SK-N-MC (cell line): ENCODE measurements around the gene TRAM2.

Experiments used
- DNase-seq: peaks from one replicate; pipeline ENCODE4 v3.0.0-alpha.2; 2011; ENCODE audit warnings: low read depth, low spot score
- H3K27ac ChIP-seq: fragments of 200-600 bp; sonication (generic); 2 replicates; pipeline ENCODE4 v1.5.1; 2016; ENCODE audit warnings: mixed run types
- H3K36me3 ChIP-seq: fragments of 200-600 bp; sonication (generic); 2 replicates; pipeline ENCODE4 v1.6.1; 2017; ENCODE audit warnings: antibody characterized with exemption, low read length, mixed read lengths; ENCODE audit not compliant: insufficient read depth
- H3K4me3 ChIP-seq: fragments of 200-600 bp; sonication (generic); 2 replicates; pipeline ENCODE4 v1.5.1; 2016
- H3K9ac ChIP-seq: fragments of 200-600 bp; sonication (generic); 2 replicates; pipeline ENCODE4 v1.8.0; 2017; ENCODE audit warnings: mixed run types, mixed read lengths; ENCODE audit not compliant: insufficient read length
- H3K9me3 ChIP-seq: fragments of 200-600 bp; sonication (generic); 2 replicates; pipeline ENCODE4 v1.6.1; 2017; ENCODE audit warnings: low read depth, mild to moderate bottlenecking, antibody characterized with exemption, low read length, moderate library complexity, mixed read lengths
- EZH2 ChIP-seq: fragments of 200-600 bp; sonication (generic); IDR thresholded peaks from one replicate; pipeline ENCODE4 v1.6.1; 2017; ENCODE audit warnings: antibody characterized with exemption
- FOXP2 ChIP-seq: optimal IDR thresholded peaks from 2 replicates; pipeline ENCODE3; 2011; ENCODE audit warnings: mild to moderate bottlenecking, moderate library complexity; ENCODE audit not compliant: insufficient read depth; ENCODE audit errors: extremely low read length, control extremely low read depth
- POLR2AphosphoS5 ChIP-seq: IDR thresholded peaks from 2 replicates; pipeline ENCODE4 v1.6.1; 2012; ENCODE audit warnings: mild to moderate bottlenecking, low read depth, low read length, borderline replicate concordance

Gene TRAM2

DNA sequence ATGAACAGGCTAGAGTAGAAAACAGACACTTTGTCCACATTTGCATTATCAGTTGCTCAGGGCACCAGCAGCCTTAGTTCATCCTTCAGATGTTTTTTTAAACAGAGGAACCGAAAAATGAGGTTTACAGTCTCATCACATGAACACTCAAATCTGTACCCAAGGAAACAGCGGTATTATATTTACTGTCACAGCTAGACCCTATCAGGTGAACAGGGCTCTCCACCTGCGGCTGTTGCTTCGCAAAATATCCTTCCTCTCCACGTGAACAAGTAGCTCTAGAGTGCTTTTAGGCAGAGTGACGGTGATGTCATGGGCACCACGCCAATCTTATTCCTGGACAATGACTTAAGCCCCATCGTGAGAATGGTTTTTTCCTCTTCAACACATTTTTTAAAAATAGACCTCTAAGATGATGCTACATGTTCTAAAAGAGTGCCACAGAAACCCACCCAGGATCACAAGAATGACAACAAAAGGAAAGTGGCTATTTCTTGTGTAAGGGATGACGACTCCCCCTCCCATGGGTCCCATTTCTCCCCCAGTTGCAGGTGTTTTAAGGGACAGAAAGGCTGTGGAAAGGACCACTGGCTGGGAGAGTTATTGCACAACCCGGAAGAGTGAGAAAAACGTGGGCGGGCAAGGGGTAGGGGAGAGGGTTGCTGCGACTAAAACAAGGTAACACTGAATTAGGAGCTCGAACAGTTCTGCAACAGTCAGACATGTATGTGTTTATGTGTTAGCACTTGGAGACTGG lies 79.0 kb downstream of the TRAM2 start:
- no peaks in the 10 kb centered on the region for H3K9me3 ChIP-seq
- H3K27ac ChIP-seq: no peak overlapping the region
- H3K36me3 ChIP-seq: no peaks in the 10 kb centered on the region
- no peak overlapping the region for H3K9ac ChIP-seq
- H3K4me3 ChIP-seq: no peak overlapping the region
- no peak for TF ChIP-seq EZH2
- no peak for TF ChIP-seq FOXP2
- no peak for TF ChIP-seq POLR2AphosphoS5
- no peak for DNase-seq

DNA sequence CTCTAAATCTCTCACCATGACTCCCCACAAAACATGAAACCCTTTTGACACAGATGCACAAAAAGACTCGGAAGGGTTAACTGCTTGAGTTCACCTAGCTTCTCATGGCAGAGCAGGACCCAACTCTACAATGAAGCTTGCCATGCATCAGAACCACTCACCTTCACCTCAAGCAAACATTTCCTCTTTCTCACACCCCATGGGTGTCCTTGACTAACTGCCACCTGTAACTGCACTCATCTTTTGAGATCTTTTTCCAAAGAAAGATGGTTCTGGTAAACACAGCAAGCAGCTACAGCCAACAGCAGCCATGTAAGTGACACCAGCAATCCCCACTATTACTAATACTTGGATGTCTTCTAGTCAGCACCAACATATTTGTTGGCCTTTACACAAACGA lies 80.2 kb downstream of the TRAM2 start:
- H3K9ac ChIP-seq: no peak overlapping the region
- no peak overlapping the region for H3K27ac ChIP-seq
- no peak for TF ChIP-seq POLR2AphosphoS5
- no peak for TF ChIP-seq FOXP2
- no peak for TF ChIP-seq EZH2
- H3K9me3 ChIP-seq: no peaks in the 10 kb centered on the region
- H3K36me3 ChIP-seq: no peaks in the 10 kb centered on the region
- H3K4me3 ChIP-seq: no peak overlapping the region
- no peak for DNase-seq

DNA sequence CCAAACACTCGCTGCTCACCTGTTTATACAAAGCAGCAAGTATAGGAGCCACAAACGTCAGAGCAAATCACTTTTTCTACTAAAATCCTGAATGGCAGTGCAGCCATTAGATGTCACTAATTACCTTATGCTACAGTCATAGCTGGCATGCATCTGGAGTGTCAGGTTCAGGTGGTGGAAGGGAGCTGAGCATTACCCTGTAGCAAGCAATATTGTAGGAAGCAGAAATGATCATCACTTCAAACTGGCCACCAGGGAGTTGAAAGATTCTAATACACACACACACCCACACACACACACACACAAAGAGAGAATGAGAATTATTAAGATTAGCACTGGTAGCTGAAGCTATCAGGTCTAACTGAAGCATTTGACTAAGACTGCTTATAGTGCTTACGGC lies 80.9 kb downstream of the TRAM2 start:
- Histone ChIP-seq H3K9ac (no peak overlapping the region), H3K9me3 (no peaks in the 10 kb centered on the region), H3K36me3 (no peaks in the 10 kb centered on the region), H3K4me3 (no peak overlapping the region), H3K27ac (no peak overlapping the region)
- DNase-seq: no peak
- TF ChIP-seq EZH2 (no peak), POLR2AphosphoS5 (no peak), FOXP2 (no peak)

DNA sequence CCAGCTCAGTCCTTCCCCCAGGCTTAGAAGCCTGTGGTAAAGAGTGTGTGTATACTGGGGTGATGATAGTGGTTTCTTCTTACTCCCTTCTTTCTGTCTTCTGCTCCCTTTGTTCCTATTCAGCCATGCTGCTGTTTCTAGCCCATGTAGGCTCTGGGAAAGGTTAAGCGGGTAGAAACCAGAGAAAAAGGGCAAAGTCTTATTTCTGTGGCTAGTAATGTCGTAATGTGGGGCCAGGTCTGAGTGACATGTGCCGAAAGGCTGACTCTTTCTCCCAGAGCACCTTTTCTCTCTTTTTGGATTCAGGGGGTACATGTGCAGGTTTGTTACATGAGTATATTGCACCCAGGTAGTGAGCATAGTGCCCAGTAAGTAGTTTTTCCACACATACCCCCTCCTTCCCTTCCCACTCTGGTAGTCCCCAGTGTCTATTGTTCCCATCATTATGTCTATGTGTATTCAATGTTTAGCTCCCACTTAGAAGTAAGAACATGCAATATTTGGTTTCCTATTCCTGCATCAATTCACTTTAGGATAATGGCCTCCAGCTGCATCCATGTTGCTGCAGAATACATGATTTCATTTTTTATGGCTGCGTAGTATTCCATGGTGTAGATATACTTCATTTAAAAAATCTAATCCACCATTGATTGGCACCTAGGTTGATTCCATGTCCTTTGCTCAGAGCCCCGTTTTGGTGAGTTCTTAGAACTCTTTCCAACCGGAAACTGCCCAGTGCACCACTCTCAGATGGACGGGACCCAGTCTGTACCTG lies 82.4 kb downstream of the TRAM2 start:
- TF ChIP-seq EZH2: no peak
- no peak for TF ChIP-seq FOXP2
- no peak for TF ChIP-seq POLR2AphosphoS5
- no peak overlapping the region for H3K9ac ChIP-seq
- DNase-seq: no peak
- no peak overlapping the region for H3K4me3 ChIP-seq
- no peaks in the 10 kb centered on the region for H3K36me3 ChIP-seq
- H3K27ac ChIP-seq: no peak overlapping the region
- H3K9me3 ChIP-seq: no peaks in the 10 kb centered on the region

DNA sequence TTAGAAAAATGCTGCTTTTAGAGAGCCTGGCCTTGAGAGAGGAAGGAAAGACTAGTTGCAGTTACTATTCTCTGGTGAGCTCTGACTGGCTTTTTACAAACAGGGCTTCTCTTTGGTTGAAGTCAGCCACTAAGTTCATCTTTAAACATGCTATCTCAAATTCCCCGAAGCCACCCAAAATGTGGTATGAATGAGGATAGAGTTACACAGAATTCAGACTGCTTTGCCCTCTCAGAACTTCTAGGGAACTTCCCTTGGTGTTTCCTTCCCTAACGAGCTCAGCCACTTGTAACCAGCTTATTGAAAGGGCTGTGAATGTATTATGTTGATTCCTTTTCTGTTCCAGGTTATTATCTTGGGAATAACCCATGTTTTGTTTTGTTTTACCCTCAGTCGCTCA lies 83.2 kb downstream of the TRAM2 start:
- no peak for DNase-seq
- TF ChIP-seq EZH2 (no peak), POLR2AphosphoS5 (no peak), FOXP2 (no peak)
- no peak overlapping the region for H3K9ac ChIP-seq
- H3K36me3 ChIP-seq: no peaks in the 10 kb centered on the region
- H3K27ac ChIP-seq: no peak overlapping the region
- H3K9me3 ChIP-seq: no peaks in the 10 kb centered on the region
- no peak overlapping the region for H3K4me3 ChIP-seq

DNA sequence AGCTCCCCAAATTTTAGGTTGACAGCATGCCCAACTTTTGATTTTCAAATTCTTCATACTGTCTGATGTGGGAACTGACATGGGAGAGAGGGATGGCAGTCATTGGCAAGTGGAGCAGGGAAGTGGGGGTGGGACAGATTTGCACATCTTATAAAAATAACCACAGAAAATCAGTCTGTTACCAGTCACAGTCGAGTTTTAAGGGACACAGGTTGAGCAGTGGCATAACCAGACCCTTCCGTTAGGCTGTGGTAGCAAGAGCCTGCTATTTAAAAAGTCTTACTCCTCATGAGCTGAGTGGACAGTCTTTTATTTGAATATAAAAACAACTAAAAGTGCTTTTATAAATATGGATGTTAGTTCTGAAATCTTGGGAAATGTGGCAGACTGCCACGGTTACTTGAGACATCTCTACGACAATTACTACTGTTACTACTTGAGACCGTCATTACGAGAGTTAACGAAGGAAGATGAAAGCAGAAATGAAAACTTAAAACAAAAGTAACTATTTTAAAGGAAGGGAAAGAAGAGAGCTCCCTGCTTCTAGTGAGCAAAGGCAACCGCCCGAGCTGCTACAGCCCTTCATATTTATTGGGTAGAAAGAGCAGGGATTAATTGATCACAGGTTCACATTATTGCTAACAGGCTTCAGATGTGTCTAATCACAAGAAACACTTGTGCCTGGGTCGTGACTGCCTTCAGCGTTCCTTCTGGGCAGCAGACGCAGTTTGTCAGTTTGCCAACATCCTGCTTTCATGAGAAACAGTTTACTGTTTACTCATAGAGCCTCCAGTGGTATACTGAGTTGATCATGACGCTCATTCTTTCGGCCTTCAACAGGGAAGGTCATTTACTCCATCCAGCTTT lies 85.4 kb downstream of the TRAM2 start:
- no peak overlapping the region for H3K27ac ChIP-seq
- H3K36me3 ChIP-seq: no peaks in the 10 kb centered on the region
- no peak overlapping the region for H3K4me3 ChIP-seq
- no peaks in the 10 kb centered on the region for H3K9me3 ChIP-seq
- no peak overlapping the region for H3K9ac ChIP-seq
- DNase-seq: no peak
- TF ChIP-seq POLR2AphosphoS5 (no peak), EZH2 (no peak), FOXP2 (no peak)

DNA sequence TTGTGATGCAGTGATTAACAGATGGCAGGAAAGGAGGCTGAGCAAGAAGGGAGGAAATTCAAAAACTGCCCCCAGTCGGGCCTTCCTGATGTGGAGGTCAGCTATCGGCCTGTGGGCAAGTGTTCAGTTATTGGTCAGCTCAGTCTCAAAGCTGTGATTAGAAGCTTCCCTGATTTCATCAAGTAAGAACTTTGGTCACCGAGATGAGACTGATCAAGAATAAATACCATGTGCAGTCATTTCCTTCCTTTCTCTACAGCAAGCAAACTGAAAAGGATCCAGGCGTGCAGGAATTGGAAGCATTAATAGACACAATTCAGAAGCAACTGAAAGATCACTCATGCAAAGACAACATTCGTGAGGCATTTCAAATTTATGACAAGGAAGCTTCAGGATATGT lies 87.0 kb downstream of the TRAM2 start:
- no peaks in the 10 kb centered on the region for H3K36me3 ChIP-seq
- TF ChIP-seq EZH2 (no peak), FOXP2 (no peak), POLR2AphosphoS5 (no peak)
- H3K9me3 ChIP-seq: no peaks in the 10 kb centered on the region
- no peak overlapping the region for H3K27ac ChIP-seq
- no peak overlapping the region for H3K4me3 ChIP-seq
- no peak for DNase-seq
- H3K9ac ChIP-seq: no peak overlapping the region

DNA sequence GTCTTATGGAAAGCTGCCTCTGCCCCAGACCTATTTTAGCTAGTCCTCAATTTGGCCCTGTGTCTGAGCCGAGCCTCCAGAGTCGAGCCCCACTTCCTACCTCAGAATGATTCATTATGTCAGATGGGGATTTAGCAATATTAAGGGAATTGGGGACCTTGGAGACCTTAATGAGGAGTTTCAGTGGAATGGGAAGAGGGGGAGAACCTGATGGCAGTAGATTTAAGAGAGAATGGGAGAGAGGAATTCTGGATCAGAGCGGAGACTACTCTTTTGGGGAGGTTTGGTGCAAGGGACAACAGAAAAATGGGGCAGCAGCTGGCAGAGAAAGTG lies 93.2 kb downstream of the TRAM2 start:
- Histone ChIP-seq H3K36me3 (no peaks in the 10 kb centered on the region), H3K4me3 (no peak overlapping the region), H3K9me3 (no peaks in the 10 kb centered on the region), H3K27ac (no peak overlapping the region), H3K9ac (no peak overlapping the region)
- TF ChIP-seq FOXP2: no peak
- TF ChIP-seq POLR2AphosphoS5: no peak
- no peak for TF ChIP-seq EZH2
- no peak for DNase-seq
